ENCODE data around the gene PAX2.
A peak's percentile ranks its signal among the peaks of the same experiment; 100 is the strongest.

GRCh38 chr10:100738055-100738827 is 7.1 kb upstream of the PAX2 start:
- peak; percentile 87 for TF ChIP-seq EZH2phosphoT487 (IDR thresholded peaks at IDR 0.05; ENCODE audit: insufficient read depth, low read depth)
- TF ChIP-seq EZH2 (IDR thresholded peaks at IDR 0.05; ENCODE audit: insufficient read depth, poor library complexity, severe bottlenecking): peak; percentile 90
